ENCODE measurements around the gene PPIP5K2.

PPIP5K2 gene

GRCh38 chr5:103110403-103110802 is 9.7 kb upstream of the PPIP5K2 start:
- TF ChIP-seq SIN3A (IDR thresholded peaks at IDR 0.05; ENCODE audit: borderline replicate concordance, insufficient read depth, low read length) (no peak), FOXP2 (optimal IDR thresholded peaks at IDR 0.05; ENCODE audit: borderline replicate concordance, extremely low read depth, extremely low read length, insufficient read depth) (no peak), TAF1 (IDR thresholded peaks at IDR 0.05; ENCODE audit: borderline replicate concordance, insufficient read depth, low read length) (no peak), REST (IDR thresholded peaks at IDR 0.05; ENCODE audit: insufficient read depth in 1 of 2, low read depth in 2 of 2, low read length in 2 of 2) (no peak), POLR2AphosphoS5 (IDR thresholded peaks at IDR 0.05; ENCODE audit: low read depth, low read length) (no peak)

- TF ChIP-seq TAF1 (IDR thresholded peaks at IDR 0.05; ENCODE audit: borderline replicate concordance, insufficient read depth, low read length) (no peak), POLR2AphosphoS5 (IDR thresholded peaks at IDR 0.05; ENCODE audit: low read depth, low read length) (no peak), REST (IDR thresholded peaks at IDR 0.05; ENCODE audit: insufficient read depth in 1 of 2, low read depth in 2 of 2, low read length in 2 of 2) (no peak), SIN3A (IDR thresholded peaks at IDR 0.05; ENCODE audit: borderline replicate concordance, insufficient read depth, low read length) (no peak), FOXP2 (optimal IDR thresholded peaks at IDR 0.05; ENCODE audit: borderline replicate concordance, extremely low read depth, extremely low read length, insufficient read depth) (no peak)
Measured at GRCh38 chr5:103111468-103111867, 8.6 kb upstream of the PPIP5K2 start.

GRCh38 chr5:103112910-103113309 is 7.2 kb upstream of the PPIP5K2 start:
- TF ChIP-seq SIN3A (IDR thresholded peaks at IDR 0.05; ENCODE audit: borderline replicate concordance, insufficient read depth, low read length), result no peak
- TF ChIP-seq TAF1 (IDR thresholded peaks at IDR 0.05; ENCODE audit: borderline replicate concordance, insufficient read depth, low read length), result no peak
- TF ChIP-seq REST (IDR thresholded peaks at IDR 0.05; ENCODE audit: insufficient read depth in 1 of 2, low read depth in 2 of 2, low read length in 2 of 2), result no peak
- TF ChIP-seq POLR2AphosphoS5 (IDR thresholded peaks at IDR 0.05; ENCODE audit: low read depth, low read length), result no peak
- TF ChIP-seq FOXP2 (optimal IDR thresholded peaks at IDR 0.05; ENCODE audit: borderline replicate concordance, extremely low read depth, extremely low read length, insufficient read depth), result no peak

GRCh38 chr5:103114440-103114839 is 5.7 kb upstream of the PPIP5K2 start:
- TF ChIP-seq FOXP2 (optimal IDR thresholded peaks at IDR 0.05; ENCODE audit: borderline replicate concordance, extremely low read depth, extremely low read length, insufficient read depth) (no peak), SIN3A (IDR thresholded peaks at IDR 0.05; ENCODE audit: borderline replicate concordance, insufficient read depth, low read length) (no peak), REST (IDR thresholded peaks at IDR 0.05; ENCODE audit: insufficient read depth in 1 of 2, low read depth in 2 of 2, low read length in 2 of 2) (no peak), POLR2AphosphoS5 (IDR thresholded peaks at IDR 0.05; ENCODE audit: low read depth, low read length) (no peak), TAF1 (IDR thresholded peaks at IDR 0.05; ENCODE audit: borderline replicate concordance, insufficient read depth, low read length) (no peak)

GRCh38 chr5:103117471-103117991 is 2.6 kb upstream of the PPIP5K2 start:
- TF ChIP-seq TAF1 (IDR thresholded peaks at IDR 0.05; ENCODE audit: borderline replicate concordance, insufficient read depth, low read length), result no peak
- no peak for TF ChIP-seq FOXP2 (optimal IDR thresholded peaks at IDR 0.05; ENCODE audit: borderline replicate concordance, extremely low read depth, extremely low read length, insufficient read depth)
- no peak for TF ChIP-seq SIN3A (IDR thresholded peaks at IDR 0.05; ENCODE audit: borderline replicate concordance, insufficient read depth, low read length)
- no peak for TF ChIP-seq POLR2AphosphoS5 (IDR thresholded peaks at IDR 0.05; ENCODE audit: low read depth, low read length)
- no peak for TF ChIP-seq REST (IDR thresholded peaks at IDR 0.05; ENCODE audit: insufficient read depth in 1 of 2, low read depth in 2 of 2, low read length in 2 of 2)

All from PFSK-1 (cell line).